ENCODE measurements around the gene PPIP5K2.

GRCh38 chr5:103228061-103228460, 108.0 kb downstream of the PPIP5K2 start:
- TF ChIP-seq CTCF (IDR thresholded peaks at IDR 0.05) (no peak), POLR2A (IDR thresholded peaks at IDR 0.05) (no peak)
